ENCODE results near the gene ELF1. TPM values are rescaled to one million over a fixed set of nuclear protein-coding genes. Genes with fewer than 3 reads are reported as not detected.

Gene ELF1
- total and polyA plus RNA-seq, 2 experiments from 2014 or later = 7.0 to 12.7 TPM

DNA sequence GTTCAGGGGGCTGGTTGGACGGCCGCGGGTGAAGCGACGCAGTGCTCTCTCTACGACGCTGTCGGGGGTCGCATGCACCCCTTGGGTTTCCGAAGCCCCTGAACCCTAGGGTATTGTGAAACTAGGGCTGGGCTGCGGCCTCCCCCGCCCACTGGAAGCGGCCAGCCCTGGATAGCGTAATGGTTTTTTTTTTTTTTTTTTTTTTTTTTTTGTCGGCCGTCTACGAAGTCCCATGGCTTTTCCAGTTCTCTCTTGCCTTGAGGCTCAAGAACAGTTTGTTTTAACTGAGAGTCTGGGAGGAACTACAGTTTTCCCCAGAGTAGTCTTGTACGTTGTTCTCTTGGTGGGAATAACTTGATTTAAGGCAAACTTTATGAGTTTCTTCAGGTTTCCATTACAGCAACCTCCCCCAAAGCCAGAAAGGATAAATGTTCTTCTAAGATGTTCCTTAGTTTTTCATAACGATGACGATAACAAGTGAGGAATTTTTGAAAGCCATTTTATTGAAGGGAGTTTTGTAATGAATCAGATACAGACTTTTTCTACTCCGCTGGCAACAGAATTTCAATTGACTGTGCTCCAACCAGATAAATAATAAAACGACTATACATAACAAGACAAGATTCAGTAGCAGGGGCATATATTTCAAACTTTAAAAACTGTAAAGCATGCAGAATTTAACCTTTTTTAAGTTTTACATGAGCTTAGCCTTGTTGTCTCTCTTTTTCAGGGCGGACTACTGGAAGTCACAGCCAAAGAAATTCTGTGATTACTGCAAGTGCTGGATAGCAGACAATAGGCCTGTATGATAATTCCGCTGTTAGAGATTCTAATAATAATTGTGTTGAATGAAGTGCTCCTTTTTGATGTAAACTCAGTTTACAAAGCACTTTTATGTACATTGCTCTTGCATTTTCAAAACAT, 43.1 kb upstream of the ELF1 start:
- Histone ChIP-seq H3F3A (replicated peaks; ENCODE audit: low read depth) (no peaks in the 10 kb centered on the region), H3K79me2 (replicated peaks; ENCODE audit: insufficient read depth) (peaks cover 43% of the 10 kb centered on the region), H3K27ac (ENCODE audit: low read depth) (peak overlapping the region; percentile 94), H3K36me3 (ENCODE audit: insufficient read depth) (peaks cover 23% of the 10 kb centered on the region; the same call in 1 of the 2 replicates), H3K9me2 (ENCODE audit: insufficient read depth) (no peaks in the 10 kb centered on the region), H2AFZ (0 out of 2 replicates have a peak overlapping the region, but pooled peaks have one; percentile 56), H3K4me2 (peak overlapping the region; percentile 84), H3K27me3 (ENCODE audit: insufficient read depth) (no peaks in the 10 kb centered on the region), H4K20me1 (replicated peaks; ENCODE audit: insufficient read depth) (no peaks in the 10 kb centered on the region; the same call in 1 of the 2 replicates), H3K4me1 (ENCODE audit: insufficient read depth) (peaks cover 16% of the 10 kb centered on the region), H3K4me3 (peak overlapping the region; percentile 83)
- peaks cover 5% of the 10 kb centered on the region; the same call in 2 of the 3 replicates for H3K9me3 Mint-ChIP-seq
- H3K4me1 Mint-ChIP-seq = peaks cover 21% of the 10 kb centered on the region
- H3K4me3 Mint-ChIP-seq = peak overlapping the region; percentile 99
- TF ChIP-seq, protein P1, sequence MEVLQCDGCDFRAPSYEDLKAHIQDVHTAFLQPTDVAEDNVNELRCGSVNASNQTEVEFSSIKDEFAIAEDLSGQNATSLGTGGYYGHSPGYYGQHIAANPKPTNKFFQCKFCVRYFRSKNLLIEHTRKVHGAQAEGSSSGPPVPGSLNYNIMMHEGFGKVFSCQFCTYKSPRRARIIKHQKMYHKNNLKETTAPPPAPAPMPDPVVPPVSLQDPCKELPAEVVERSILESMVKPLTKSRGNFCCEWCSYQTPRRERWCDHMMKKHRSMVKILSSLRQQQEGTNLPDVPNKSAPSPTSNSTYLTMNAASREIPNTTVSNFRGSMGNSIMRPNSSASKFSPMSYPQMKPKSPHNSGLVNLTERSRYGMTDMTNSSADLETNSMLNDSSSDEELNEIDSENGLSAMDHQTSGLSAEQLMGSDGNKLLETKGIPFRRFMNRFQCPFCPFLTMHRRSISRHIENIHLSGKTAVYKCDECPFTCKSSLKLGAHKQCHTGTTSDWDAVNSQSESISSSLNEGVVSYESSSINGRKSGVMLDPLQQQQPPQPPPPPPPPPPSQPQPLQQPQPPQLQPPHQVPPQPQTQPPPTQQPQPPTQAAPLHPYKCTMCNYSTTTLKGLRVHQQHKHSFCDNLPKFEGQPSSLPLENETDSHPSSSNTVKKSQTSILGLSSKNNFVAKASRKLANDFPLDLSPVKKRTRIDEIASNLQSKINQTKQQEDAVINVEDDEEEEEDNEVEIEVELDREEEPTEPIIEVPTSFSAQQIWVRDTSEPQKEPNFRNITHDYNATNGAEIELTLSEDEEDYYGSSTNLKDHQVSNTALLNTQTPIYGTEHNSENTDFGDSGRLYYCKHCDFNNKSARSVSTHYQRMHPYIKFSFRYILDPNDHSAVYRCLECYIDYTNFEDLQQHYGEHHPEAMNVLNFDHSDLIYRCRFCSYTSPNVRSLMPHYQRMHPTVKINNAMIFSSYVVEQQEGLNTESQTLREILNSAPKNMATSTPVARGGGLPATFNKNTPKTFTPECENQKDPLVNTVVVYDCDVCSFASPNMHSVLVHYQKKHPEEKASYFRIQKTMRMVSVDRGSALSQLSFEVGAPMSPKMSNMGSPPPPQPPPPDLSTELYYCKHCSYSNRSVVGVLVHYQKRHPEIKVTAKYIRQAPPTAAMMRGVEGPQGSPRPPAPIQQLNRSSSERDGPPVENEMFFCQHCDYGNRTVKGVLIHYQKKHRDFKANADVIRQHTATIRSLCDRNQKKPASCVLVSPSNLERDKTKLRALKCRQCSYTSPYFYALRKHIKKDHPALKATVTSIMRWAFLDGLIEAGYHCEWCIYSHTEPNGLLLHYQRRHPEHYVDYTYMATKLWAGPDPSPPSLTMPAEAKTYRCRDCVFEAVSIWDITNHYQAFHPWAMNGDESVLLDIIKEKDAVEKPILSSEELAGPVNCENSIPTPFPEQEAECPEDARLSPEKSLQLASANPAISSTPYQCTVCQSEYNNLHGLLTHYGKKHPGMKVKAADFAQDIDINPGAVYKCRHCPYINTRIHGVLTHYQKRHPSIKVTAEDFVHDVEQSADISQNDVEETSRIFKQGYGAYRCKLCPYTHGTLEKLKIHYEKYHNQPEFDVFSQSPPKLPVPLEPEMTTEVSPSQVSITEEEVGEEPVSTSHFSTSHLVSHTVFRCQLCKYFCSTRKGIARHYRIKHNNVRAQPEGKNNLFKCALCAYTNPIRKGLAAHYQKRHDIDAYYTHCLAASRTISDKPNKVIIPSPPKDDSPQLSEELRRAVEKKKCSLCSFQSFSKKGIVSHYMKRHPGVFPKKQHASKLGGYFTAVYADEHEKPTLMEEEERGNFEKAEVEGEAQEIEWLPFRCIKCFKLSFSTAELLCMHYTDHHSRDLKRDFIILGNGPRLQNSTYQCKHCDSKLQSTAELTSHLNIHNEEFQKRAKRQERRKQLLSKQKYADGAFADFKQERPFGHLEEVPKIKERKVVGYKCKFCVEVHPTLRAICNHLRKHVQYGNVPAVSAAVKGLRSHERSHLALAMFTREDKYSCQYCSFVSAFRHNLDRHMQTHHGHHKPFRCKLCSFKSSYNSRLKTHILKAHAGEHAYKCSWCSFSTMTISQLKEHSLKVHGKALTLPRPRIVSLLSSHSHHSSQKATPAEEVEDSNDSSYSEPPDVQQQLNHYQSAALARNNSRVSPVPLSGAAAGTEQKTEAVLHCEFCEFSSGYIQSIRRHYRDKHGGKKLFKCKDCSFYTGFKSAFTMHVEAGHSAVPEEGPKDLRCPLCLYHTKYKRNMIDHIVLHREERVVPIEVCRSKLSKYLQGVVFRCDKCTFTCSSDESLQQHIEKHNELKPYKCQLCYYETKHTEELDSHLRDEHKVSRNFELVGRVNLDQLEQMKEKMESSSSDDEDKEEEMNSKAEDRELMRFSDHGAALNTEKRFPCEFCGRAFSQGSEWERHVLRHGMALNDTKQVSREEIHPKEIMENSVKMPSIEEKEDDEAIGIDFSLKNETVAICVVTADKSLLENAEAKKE (CRISPR knock-in tag; IDR thresholded peaks at IDR 0.05) = no peak
- TF ChIP-seq EZH2 (IDR thresholded peaks at IDR 0.05; ENCODE audit: low read depth, unreplicated experiment) (no peak), CREB1 (CRISPR knock-in tag; IDR thresholded peaks at IDR 0.05; ENCODE audit: low read depth) (no peak), JUNB (IDR thresholded peaks at IDR 0.05; ENCODE audit: unreplicated experiment) (no peak), ZNF331 (CRISPR knock-in tag; IDR thresholded peaks at IDR 0.05; ENCODE audit: low read depth) (no peak), POLR2AphosphoS5 (IDR thresholded peaks at IDR 0.05; ENCODE audit: low read depth) (no peak), STAT1 (IDR thresholded peaks at IDR 0.05; ENCODE audit: unreplicated experiment) (no peak), REST (IDR thresholded peaks at IDR 0.05; ENCODE audit: unreplicated experiment) (no peak)
- TF ChIP-seq, protein P2, sequence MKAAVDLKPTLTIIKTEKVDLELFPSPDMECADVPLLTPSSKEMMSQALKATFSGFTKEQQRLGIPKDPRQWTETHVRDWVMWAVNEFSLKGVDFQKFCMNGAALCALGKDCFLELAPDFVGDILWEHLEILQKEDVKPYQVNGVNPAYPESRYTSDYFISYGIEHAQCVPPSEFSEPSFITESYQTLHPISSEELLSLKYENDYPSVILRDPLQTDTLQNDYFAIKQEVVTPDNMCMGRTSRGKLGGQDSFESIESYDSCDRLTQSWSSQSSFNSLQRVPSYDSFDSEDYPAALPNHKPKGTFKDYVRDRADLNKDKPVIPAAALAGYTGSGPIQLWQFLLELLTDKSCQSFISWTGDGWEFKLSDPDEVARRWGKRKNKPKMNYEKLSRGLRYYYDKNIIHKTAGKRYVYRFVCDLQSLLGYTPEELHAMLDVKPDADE (IDR thresholded peaks at IDR 0.05) = no peak
- peak; percentile 76 for DNase-seq (ENCODE audit: low spot score)
- ATAC-seq = no peak; the same call in 2 of the 3 replicates
- H3K27ac Mint-ChIP-seq = peak overlapping the region; percentile 99
- peaks cover 15% of the 10 kb centered on the region for H3K27me3 Mint-ChIP-seq (ENCODE audit: insufficient read depth, low read depth, poor library complexity)
- H3K36me3 Mint-ChIP-seq (ENCODE audit: low read depth) = peaks cover 24% of the 10 kb centered on the region
